Heart right ventricle (tissue), 16 donors: ENCODE results near the gene GABRR1. TPM values are rescaled to one million over a fixed set of nuclear protein-coding genes. Genes with fewer than 3 reads are reported as not detected.

Experiments
- ATAC-seq, 8 donors: fragments of 200-7000 bp; cut with Tn5 transposase; one replicate each; pipeline ENCODE4 v1.9.1; 2020; ENCODE audit warnings: mild to moderate bottlenecking in 8 of 8, moderate library complexity in 8 of 8, moderate number of reproducible peaks in 1 of 8
- DNase-seq, 2 donors: peaks; one replicate each; pipeline ENCODE4 v3.0.0-alpha.2; 2020
- H3K27ac ChIP-seq, 10 donors: fragments of 200-600 bp; sonication (generic) in 2 of 10; one replicate each; pipeline versions ENCODE4 v1.5.0 to v1.8.0; 2020 to 2022; ENCODE audit warnings: mild to moderate bottlenecking in 3 of 10
- H3K27me3 ChIP-seq, 7 donors: fragments of 200-600 bp; one replicate each; pipeline ENCODE4 v1.8.0; 2021 to 2022; ENCODE audit warnings: mild to moderate bottlenecking in 2 of 7
- H3K36me3 ChIP-seq, 9 donors: fragments of 200-600 bp; sonication (generic) in 1 of 9; one replicate each; pipeline versions ENCODE4 v1.5.0 to v1.8.0; 2020 to 2022; ENCODE audit warnings: mild to moderate bottlenecking in 2 of 9
- H3K4me1 ChIP-seq, 9 donors: fragments of 200-600 bp; sonication (generic) in 1 of 9; one replicate each; pipeline versions ENCODE4 v1.5.0 to v1.8.0; 2020 to 2022; ENCODE audit warnings: mild to moderate bottlenecking in 4 of 9
- H3K4me3 ChIP-seq, 10 donors: fragments of 200-600 bp; sonication (generic) in 2 of 10; one replicate each; pipeline versions ENCODE4 v1.5.0 to v1.8.0; 2020 to 2022; ENCODE audit warnings: mild to moderate bottlenecking in 7 of 10, moderate library complexity in 2 of 10
- H3K9me3 ChIP-seq, 11 donors: fragments of 200-600 bp in 10 of 11; sonication (generic) in 2 of 11; one replicate each; pipeline versions ENCODE4 v1.5.0 to v1.8.0; 2013 to 2022; ENCODE audit warnings: mild to moderate bottlenecking in 2 of 11, control low read depth in 1 of 11, moderate library complexity in 1 of 11
- WGBS, 2 donors: extraction: QIAGEN DNeasy Blood & Tissue Kit; methylation state at CpG; one replicate each; pipeline ENCODE4 v1.1.7; 2013; ENCODE audit warnings: inconsistent platforms in 1 of 2; 5-methylcytosine and 5-hydroxymethylcytosine counted together
- intact Hi-C, 10 donors: fragments of 100-400 bp; cut with DNase I; formaldehyde crosslinking; loops; one replicate each; pipeline versions ENCODE4 v1.11.1 to v1.14.2; 2022
- polyA plus RNA-seq, 2 donors: library from polyadenylated mRNA; stranded (reverse); fragments of 200-250 nt; gene quantifications; one replicate each; pipeline ENCODE4 v1.2.3, GENCODE V29; 2013
- total RNA-seq, 10 donors: library from RNA; stranded (reverse); fragmentation: NEBNext Ultra II Directional in 3 of 10; extraction: Animal tissue kit (Norgen Biotek cat#: 25700) in 3 of 10; gene quantifications; one replicate each; pipeline versions ENCODE4 v1.2.1 to v1.2.4, GENCODE V29; 2021 to 2023
- TF ChIP-seq, protein P1 (sequence below), 9 donors: fragments of 200-600 bp; sonication (generic) in 2 of 9; IDR thresholded peaks; one replicate each; pipeline versions ENCODE4 v1.5.0 to v1.8.0; 2021 to 2022; ENCODE audit warnings: antibody characterized with exemption in 9 of 9, mild to moderate bottlenecking in 5 of 9, moderate library complexity in 1 of 9
- donor health status: Arrhythmogenic right ventricular cardiomyopathy.
- donor health status: ischemic (EF 13 %, LVEDD 7.1; RV severe dilation, severe dysfunction).
- donor health status: healthy with polysubstance abuse.
- donor health status: DM: no; HTN: yes; CAD: no.
- donor health status: DM: no; HTN: no; CAD: no.
- donor health status: ischemic (EF 25% LVEDD 6.9; RV normal size, moderate dysfunction).
- donor health status: ischemic (EF 25% LVEDD 5.7; RV mildly dilated, moderate dysfunction).
- donor health status: healthy.
- donor health status: DM: yes; HTN: yes; CAD: no.
- donor health status: Ischemic cardiomyopathy.
- donor health status: ischemic (EF 35%, LVEDD 5.7; RV mildly dilated, moderate dysfunction).
- donor health status: nonischemic (EF 11% LVEDD 7.7; RV severe dilation, severe dysfunction).
- donor health status: DM: yes; HTN: yes; CAD: no.
- donor health status: PGD.
- donor health status: ischemic (EF 29% LVEDD 5.4; RV normal size, mild dysfunction).
- donor health status: nonischemic (EF 23%, LVEDD 6.1; RV moderate dilation, normal function).

GABRR1 gene
- total and polyA plus RNA-seq, 12 donors, result 0.01 TPM; not detected in 11

DNA sequence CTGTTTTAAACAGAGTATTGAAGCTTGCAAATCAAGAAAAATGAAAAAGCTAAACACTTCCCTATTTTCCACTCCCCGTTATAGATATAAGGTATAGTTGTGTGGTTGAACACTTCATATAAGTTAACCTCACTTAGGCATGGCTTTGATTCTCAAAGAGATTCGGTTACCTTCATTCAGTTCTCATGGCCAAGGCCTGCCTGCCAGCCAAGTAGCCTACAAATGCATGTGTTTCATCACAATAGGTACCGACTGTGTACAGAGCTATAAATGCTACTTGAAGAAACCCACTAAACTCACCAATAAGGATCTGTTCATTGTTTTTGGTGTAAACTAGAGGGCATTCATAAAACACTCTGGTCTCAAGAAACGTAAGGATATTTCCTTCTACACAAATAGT lies 43.5 kb downstream of the GABRR1 start:
- H3K27me3 ChIP-seq, result no peaks in the 10 kb centered on the region
- TF ChIP-seq, protein P1, sequence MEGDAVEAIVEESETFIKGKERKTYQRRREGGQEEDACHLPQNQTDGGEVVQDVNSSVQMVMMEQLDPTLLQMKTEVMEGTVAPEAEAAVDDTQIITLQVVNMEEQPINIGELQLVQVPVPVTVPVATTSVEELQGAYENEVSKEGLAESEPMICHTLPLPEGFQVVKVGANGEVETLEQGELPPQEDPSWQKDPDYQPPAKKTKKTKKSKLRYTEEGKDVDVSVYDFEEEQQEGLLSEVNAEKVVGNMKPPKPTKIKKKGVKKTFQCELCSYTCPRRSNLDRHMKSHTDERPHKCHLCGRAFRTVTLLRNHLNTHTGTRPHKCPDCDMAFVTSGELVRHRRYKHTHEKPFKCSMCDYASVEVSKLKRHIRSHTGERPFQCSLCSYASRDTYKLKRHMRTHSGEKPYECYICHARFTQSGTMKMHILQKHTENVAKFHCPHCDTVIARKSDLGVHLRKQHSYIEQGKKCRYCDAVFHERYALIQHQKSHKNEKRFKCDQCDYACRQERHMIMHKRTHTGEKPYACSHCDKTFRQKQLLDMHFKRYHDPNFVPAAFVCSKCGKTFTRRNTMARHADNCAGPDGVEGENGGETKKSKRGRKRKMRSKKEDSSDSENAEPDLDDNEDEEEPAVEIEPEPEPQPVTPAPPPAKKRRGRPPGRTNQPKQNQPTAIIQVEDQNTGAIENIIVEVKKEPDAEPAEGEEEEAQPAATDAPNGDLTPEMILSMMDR (IDR thresholded peaks at IDR 0.05), result no peak
- no peak overlapping the region for H3K27ac ChIP-seq
- H3K36me3 ChIP-seq, result no peaks in the 10 kb centered on the region
- no peaks in the 10 kb centered on the region for H3K9me3 ChIP-seq
- WGBS, 2 donors, result 91 to 93% methylated on average over 4 of the region's 4 CpGs
- intact Hi-C loops, result no loop called here
- no peaks in the 10 kb centered on the region for H3K4me1 ChIP-seq
- DNase-seq, result no peak
- no peak for ATAC-seq
- no peak overlapping the region for H3K4me3 ChIP-seq

DNA sequence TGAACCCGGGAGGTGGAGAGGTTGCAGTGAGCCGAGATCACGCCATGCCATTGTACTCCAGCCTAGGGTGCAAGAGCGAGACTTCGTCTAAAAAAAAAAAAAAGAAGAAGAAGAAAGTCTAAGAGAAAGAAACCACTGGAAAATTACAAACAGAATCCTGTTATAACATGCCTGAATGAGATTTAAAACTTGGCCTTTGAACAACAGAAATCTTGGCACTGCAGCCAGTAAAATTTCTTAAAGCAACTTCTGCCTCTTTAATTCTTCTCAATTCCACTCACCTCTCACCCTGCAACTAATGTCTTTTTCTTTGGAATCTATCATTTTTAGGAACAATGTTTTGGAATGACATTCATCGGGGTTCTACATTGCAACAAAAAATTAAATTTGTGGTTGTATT lies 45.0 kb downstream of the GABRR1 start:
- no peak overlapping the region for H3K27ac ChIP-seq
- ATAC-seq, result no peak
- no peak overlapping the region for H3K4me3 ChIP-seq
- no peaks in the 10 kb centered on the region for H3K4me1 ChIP-seq
- DNase-seq, result no peak
- no peaks in the 10 kb centered on the region for H3K9me3 ChIP-seq
- intact Hi-C loops, result no loop called here
- H3K36me3 ChIP-seq, result no peaks in the 10 kb centered on the region
- 73 to 86% methylated on average over 6 of the region's 6 CpGs for WGBS, 2 donors
- TF ChIP-seq, protein P1 (IDR thresholded peaks at IDR 0.05), result no peak
- no peaks in the 10 kb centered on the region for H3K27me3 ChIP-seq

DNA sequence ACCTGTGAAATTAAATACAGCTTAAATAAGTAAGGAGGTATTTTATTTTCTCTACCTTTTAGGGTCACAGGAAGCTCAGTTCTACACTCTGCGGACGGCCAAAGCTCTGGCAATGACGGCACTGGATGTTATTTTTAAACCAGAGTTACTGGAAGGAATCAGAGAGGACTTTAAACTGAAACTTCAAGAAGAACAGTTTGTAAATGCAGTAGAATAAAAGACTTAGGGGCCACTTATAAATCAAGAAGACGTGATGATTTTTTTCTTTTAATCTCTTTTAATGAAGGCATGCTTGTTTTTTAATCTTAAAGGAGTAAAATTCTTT lies 55.1 kb downstream of the GABRR1 start:
- WGBS, 2 donors, result 40 to 41% methylated on average over 4 of the region's 4 CpGs
- Histone ChIP-seq H3K4me1 (peaks cover 0 to 19% (median 6%) of the 10 kb centered on the region in 9 donors), H3K27ac (peak overlapping the region; percentile 20 to 88 (median 82)), H3K27me3 (no peaks in the 10 kb centered on the region), H3K9me3 (no peaks in the 10 kb centered on the region), H3K4me3 (peak overlapping the region in 1 of 10 donors; percentile 3), H3K36me3 (peaks cover 0 to 71% (median 10%) of the 10 kb centered on the region in 9 donors)
- TF ChIP-seq, protein P1 (IDR thresholded peaks at IDR 0.05), result no peak
- intact Hi-C loops, result no loop called here
- peak in 1 of 2 donors; percentile 62 for DNase-seq
- ATAC-seq, result peak; percentile 73 to 95 (median 90)

DNA sequence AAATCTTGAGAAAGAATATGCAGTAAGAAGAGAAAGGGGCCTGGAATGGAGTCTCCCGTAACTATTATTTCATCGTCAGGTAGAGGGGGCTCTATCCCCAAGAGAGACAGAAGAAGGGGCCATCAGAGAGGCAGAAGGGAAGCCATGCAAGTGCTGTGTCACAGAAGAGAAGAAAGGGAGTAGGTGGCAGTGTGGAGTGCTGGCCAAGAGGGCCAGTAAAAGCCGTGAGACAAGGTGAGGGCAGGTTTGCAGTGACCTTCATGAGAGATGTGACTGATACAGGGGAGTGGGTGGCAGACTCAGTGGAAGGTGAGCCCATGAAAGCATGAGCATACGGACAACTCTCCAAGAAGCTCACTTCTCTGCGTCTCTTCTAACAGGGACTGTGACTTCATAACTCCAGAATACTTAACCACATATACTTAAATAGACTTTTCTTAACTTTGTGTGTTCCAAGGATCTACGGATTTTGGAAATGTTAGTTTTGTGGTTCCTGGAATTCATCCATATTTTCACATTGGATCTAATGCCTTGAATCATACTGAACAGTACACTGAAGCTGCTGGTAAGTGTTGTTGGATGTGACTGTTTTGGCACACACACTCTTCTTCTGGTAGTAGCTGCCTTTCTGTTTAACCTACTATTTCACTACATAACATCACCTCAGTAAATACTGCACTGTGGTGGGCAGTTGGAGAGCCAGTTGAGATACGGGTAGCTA lies 55.7 kb downstream of the GABRR1 start:
- peaks cover 0 to 19% (median 6%) of the 10 kb centered on the region in 9 donors for H3K4me1 ChIP-seq
- H3K27me3 ChIP-seq, result no peaks in the 10 kb centered on the region
- H3K9me3 ChIP-seq, result no peaks in the 10 kb centered on the region
- intact Hi-C loops, result no loop called here
- peaks cover 0 to 71% (median 10%) of the 10 kb centered on the region in 9 donors for H3K36me3 ChIP-seq
- H3K27ac ChIP-seq, result peak overlapping the region; percentile 20 to 88 (median 82)
- WGBS, 2 donors, result 71 to 75% methylated on average over 7 of the region's 7 CpGs
- DNase-seq (no peak), ATAC-seq (peak; percentile 20 to 88 (median 88))
- no peak overlapping the region for H3K4me3 ChIP-seq
- TF ChIP-seq, protein P1 (IDR thresholded peaks at IDR 0.05), result no peak
